ENCODE results near the gene LRP1B.

LRP1B gene

GRCh38 chr2:140589696-140590095 is 1541.1 kb downstream of the LRP1B start:
- TF ChIP-seq POLR2AphosphoS5 (IDR thresholded peaks at IDR 0.05; ENCODE audit: low read depth, low read length) (no peak), TAF1 (IDR thresholded peaks at IDR 0.05; ENCODE audit: borderline replicate concordance, insufficient read depth, low read length) (no peak), REST (IDR thresholded peaks at IDR 0.05; ENCODE audit: insufficient read depth in 1 of 2, low read depth in 2 of 2, low read length in 2 of 2) (no peak), SIN3A (IDR thresholded peaks at IDR 0.05; ENCODE audit: borderline replicate concordance, insufficient read depth, low read length) (no peak), FOXP2 (optimal IDR thresholded peaks at IDR 0.05; ENCODE audit: borderline replicate concordance, extremely low read depth, extremely low read length, insufficient read depth) (no peak)

- TF ChIP-seq REST (IDR thresholded peaks at IDR 0.05; ENCODE audit: insufficient read depth in 1 of 2, low read depth in 2 of 2, low read length in 2 of 2) (no peak), POLR2AphosphoS5 (IDR thresholded peaks at IDR 0.05; ENCODE audit: low read depth, low read length) (no peak), SIN3A (IDR thresholded peaks at IDR 0.05; ENCODE audit: borderline replicate concordance, insufficient read depth, low read length) (no peak), FOXP2 (optimal IDR thresholded peaks at IDR 0.05; ENCODE audit: borderline replicate concordance, extremely low read depth, extremely low read length, insufficient read depth) (no peak), TAF1 (IDR thresholded peaks at IDR 0.05; ENCODE audit: borderline replicate concordance, insufficient read depth, low read length) (no peak)
Observed at GRCh38 chr2:140589273-140589672, 1541.5 kb downstream of the LRP1B start.

DNA sequence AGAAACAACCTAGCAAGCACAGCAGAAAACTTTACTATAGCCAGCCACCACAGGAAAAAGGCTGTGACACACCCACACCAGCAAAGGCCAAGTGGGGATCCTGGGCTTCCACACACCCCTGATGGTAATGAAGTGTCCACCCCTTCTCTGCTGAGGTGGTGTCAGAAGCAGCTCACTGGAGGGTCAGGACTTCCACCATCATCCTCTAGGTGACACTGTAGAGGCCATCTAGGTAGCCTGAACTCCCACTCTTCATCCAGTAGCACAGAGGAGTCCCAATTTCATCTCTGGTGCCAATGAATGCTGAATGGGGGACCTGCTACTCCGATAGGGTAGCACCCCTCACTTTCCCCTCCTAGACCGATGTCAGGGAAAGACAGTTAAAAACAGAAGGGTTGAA is 1544.4 kb downstream of the LRP1B start:
- TF ChIP-seq SIN3A (IDR thresholded peaks at IDR 0.05; ENCODE audit: borderline replicate concordance, insufficient read depth, low read length) (no peak), FOXP2 (optimal IDR thresholded peaks at IDR 0.05; ENCODE audit: borderline replicate concordance, extremely low read depth, extremely low read length, insufficient read depth) (no peak), TAF1 (IDR thresholded peaks at IDR 0.05; ENCODE audit: borderline replicate concordance, insufficient read depth, low read length) (no peak), POLR2AphosphoS5 (IDR thresholded peaks at IDR 0.05; ENCODE audit: low read depth, low read length) (no peak), REST (IDR thresholded peaks at IDR 0.05; ENCODE audit: insufficient read depth in 1 of 2, low read depth in 2 of 2, low read length in 2 of 2) (no peak)

- TF ChIP-seq TAF1 (IDR thresholded peaks at IDR 0.05; ENCODE audit: borderline replicate concordance, insufficient read depth, low read length) (no peak), POLR2AphosphoS5 (IDR thresholded peaks at IDR 0.05; ENCODE audit: low read depth, low read length) (no peak), FOXP2 (optimal IDR thresholded peaks at IDR 0.05; ENCODE audit: borderline replicate concordance, extremely low read depth, extremely low read length, insufficient read depth) (no peak), REST (IDR thresholded peaks at IDR 0.05; ENCODE audit: insufficient read depth in 1 of 2, low read depth in 2 of 2, low read length in 2 of 2) (no peak), SIN3A (IDR thresholded peaks at IDR 0.05; ENCODE audit: borderline replicate concordance, insufficient read depth, low read length) (no peak)
Observed at GRCh38 chr2:140585016-140585415, 1545.8 kb downstream of the LRP1B start.

DNA sequence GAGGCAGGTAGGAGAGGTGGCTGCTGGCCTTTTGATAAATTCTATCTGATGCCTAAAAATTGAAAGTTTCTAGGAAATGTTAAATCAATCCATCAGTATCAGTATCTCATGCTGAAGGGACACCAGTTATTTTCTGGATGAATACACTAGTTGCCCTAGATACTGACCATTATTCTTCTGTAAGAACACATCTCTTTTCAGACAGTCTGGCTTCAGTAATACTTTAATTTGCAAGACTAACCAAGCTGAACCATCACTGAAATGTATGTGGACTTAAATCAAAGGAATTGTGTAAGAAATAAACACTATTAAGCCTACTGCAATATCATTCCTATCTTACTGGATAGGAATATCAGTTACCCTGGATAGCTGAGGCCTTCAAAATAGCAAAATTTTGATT is 1546.3 kb downstream of the LRP1B start:
- no peak for TF ChIP-seq POLR2AphosphoS5 (IDR thresholded peaks at IDR 0.05; ENCODE audit: low read depth, low read length)

All from PFSK-1 (cell line).